HepG2 (cell line): ENCODE results near the gene SLC6A6. TPM values are rescaled to one million over a fixed set of nuclear protein-coding genes. Genes with fewer than 3 reads are reported as not detected.

ENCODE experiments used
- ATAC-seq: fragments of 200-7000 bp; cut with Tn5 transposase; 3 replicates; pipeline ENCODE4 v1.9.1; 2020; ENCODE audit warnings: mild to moderate bottlenecking, moderate library complexity
- BruUV-seq: library from RNA; stranded (reverse); fragments of 400-500 nt; replicated peaks from 2 replicates; lab custom pipeline; 2021; lab: Mats Ljungman, UMichigan
- CTCF ChIA-PET: fragments of 300-600 bp; formaldehyde crosslinking; extraction: SDS; loops from one replicate; lab custom pipeline; 2021; ENCODE audit warnings: low total read pairs, inconsistent platforms, low intra/inter-chr PET ratio; lab: Yijun Ruan, JAX
- POLR2A ChIA-PET: fragments of 350-600 bp; sonication (Branson Sonifier 250); formaldehyde crosslinking; loops from one replicate; lab custom pipeline; 2020; ENCODE audit warnings: antibody characterized with exemption, inconsistent platforms; lab: Yijun Ruan, JAX
- DNase-seq: peaks from one replicate; pipeline ENCODE4 v3.0.0-alpha.2; 2015; ENCODE audit warnings: low spot score
- FAIRE-seq: peaks from 3 replicates; lab custom pipeline; 2011; peaks lifted over from hg19 to GRCh38; lab: Jason Lieb, UNC
- H2AFZ ChIP-seq: one replicate; pipeline ENCODE4 v1.6.1; 2011; ENCODE audit warnings: low read length, inconsistent platforms
- H3K27ac ChIP-seq: fragments of 300-600 bp; 3 replicates; pipeline ENCODE4 v1.8.0; 2011; ENCODE audit warnings: mixed run types, mild to moderate bottlenecking, mixed read lengths, low read length, inconsistent platforms; ENCODE audit not compliant: insufficient read depth; ENCODE audit errors: extremely low read length
- H3K27me3 ChIP-seq, 2 experiments: fragments of 200-600 bp in 1 of 2; 2 replicates in 1 of 2; 3 replicates in 1 of 2; pipeline versions ENCODE4 v1.6.0 to v1.8.0; 2011; ENCODE audit warnings: low read length in 2 of 2, mild to moderate bottlenecking in 2 of 2, moderate library complexity in 2 of 2, inconsistent platforms in 1 of 2; ENCODE audit not compliant: insufficient read depth in 2 of 2, control insufficient read depth in 1 of 2
- H3K36me3 ChIP-seq, 2 experiments: fragments of 200-600 bp in 1 of 2; replicated peaks in 1 of 2; 2 replicates in 1 of 2; 3 replicates in 1 of 2; pipeline versions ENCODE4 v1.5.1 to v1.8.0; 2011; ENCODE audit warnings: low read length in 2 of 2, inconsistent platforms in 1 of 2; ENCODE audit not compliant: insufficient read depth in 2 of 2, control insufficient read depth in 1 of 2
- H3K4me1 ChIP-seq: 2 replicates; pipeline ENCODE4 v1.5.1; 2012; ENCODE audit warnings: low read length, inconsistent platforms; ENCODE audit not compliant: insufficient read depth
- H3K4me2 ChIP-seq: 2 replicates; pipeline ENCODE4 v1.6.0; 2011; ENCODE audit warnings: low read depth, low read length, inconsistent platforms
- H3K4me3 ChIP-seq, 3 experiments: fragments of 200-600 bp in 1 of 3; sonication (generic), shearing (Covaris generic) in 1 of 3; replicated peaks in 1 of 3; 2 replicates each; pipeline ENCODE4 v1.5.1; 2011 to 2016; ENCODE audit warnings: low read length in 3 of 3, inconsistent platforms in 2 of 3, low read depth in 2 of 3, mild to moderate bottlenecking in 2 of 3, control low read depth in 1 of 3, mixed read lengths in 1 of 3; ENCODE audit not compliant: insufficient read depth in 1 of 3
- H3K79me2 ChIP-seq: one replicate; pipeline ENCODE4 v1.6.1; 2011; ENCODE audit warnings: low read length, inconsistent platforms; ENCODE audit not compliant: insufficient read depth
- H3K9ac ChIP-seq: 2 replicates; pipeline ENCODE4 v1.6.0; 2011; ENCODE audit warnings: mild to moderate bottlenecking, low read depth, low read length, inconsistent platforms; ENCODE audit not compliant: insufficient read depth
- H3K9me3 ChIP-seq: 2 replicates; pipeline ENCODE4 v1.5.1; 2012; ENCODE audit warnings: mild to moderate bottlenecking, low read length
- H4K20me1 ChIP-seq: 2 replicates; pipeline ENCODE4 v1.6.0; 2011; ENCODE audit warnings: inconsistent platforms, mild to moderate bottlenecking, low read length, moderate library complexity; ENCODE audit not compliant: insufficient read depth
- ELK4 ChIP-seq: sonication (generic); formaldehyde crosslinking; IDR thresholded peaks from 2 replicates; pipeline ENCODE4 v1.9.0; 2021; ENCODE audit warnings: missing genetic modification reagents, borderline replicate concordance
- KDM3A ChIP-seq: IDR thresholded peaks from 2 replicates; pipeline ENCODE4 v1.6.1; 2018; ENCODE audit warnings: low read depth, missing compliant biosample characterization
- PHB2 ChIP-seq: fragments of 450-650 bp; IDR thresholded peaks from 2 replicates; pipeline ENCODE4 v1.6.1; 2018; ENCODE audit not compliant: partially characterized antibody
- TP53 ChIP-seq: sonication (generic); formaldehyde crosslinking; conservative IDR thresholded peaks from 2 replicates; pipeline ENCODE4 v1.4.0; 2020; ENCODE audit warnings: missing genetic modification reagents
- ZNF768 ChIP-seq: sonication (generic); formaldehyde crosslinking; IDR thresholded peaks from 2 replicates; pipeline ENCODE4 v1.4.0; 2020; ENCODE audit warnings: missing genetic modification reagents
- WGBS: methylation state at CpG from one replicate; pipeline ENCODE4 v1.1.6; 2017; ENCODE audit warnings: low lambda C conversion rate; 5-methylcytosine and 5-hydroxymethylcytosine counted together
- in situ Hi-C: cut with HindIII; loops from 2 replicates; pipeline ENCODE4 v1.10.0; 2017; ENCODE audit warnings: low pct_unique_long_range_greater_than_20kb; ENCODE audit not compliant: extremely low pct_ligation_motif_present
- intact Hi-C: fragments of 100-400 bp; cut with micrococcal nuclease; formaldehyde crosslinking; loops from one replicate; pipeline ENCODE4 v1.10.0; 2022; ENCODE audit not compliant: unreplicated experiment
- polyA plus RNA-seq, 8 experiments: library from polyadenylated mRNA; depleted of rRNA in 3 of 8; stranded (reverse) in 7 of 8; unstranded in 1 of 8; fragments of >200 nt; fragmentation: Illumina TruSeq in 4 of 8; extraction: Trizol in 4 of 8; gene quantifications; 2 replicates each; pipeline versions ENCODE4 v1.2.1 to v1.2.3, GENCODE V29; 2011 to 2016; ENCODE audit warnings: low read depth in 4 of 8, missing spikeins in 1 of 8, mixed read lengths in 1 of 8; ENCODE audit not compliant: insufficient read depth in 1 of 8
- total RNA-seq, 5 experiments: library from RNA; depleted of rRNA; stranded (reverse); fragments of >200 nt; fragmentation: Illumina TruSeq; extraction: Trizol; gene quantifications; 2 replicates each; pipeline ENCODE4 v1.2.3, GENCODE V29; 2016; ENCODE audit warnings: low read depth in 1 of 5

The SLC6A6 gene
- total and polyA plus RNA-seq, 2 of the 13 experiments (the other 11 are each of a cell fraction or from before 2014, with no cell fraction given), result 14.1 to 20.7 TPM

GRCh38 chr3:14481018-14481645, 78.7 kb downstream of the SLC6A6 start:
- no peaks in the 10 kb centered on the region for H3K9me3 ChIP-seq
- no TSS peak for BruUV-seq
- H3K4me3 ChIP-seq, result no peak overlapping the region
- H3K79me2 ChIP-seq, result no peaks in the 10 kb centered on the region
- ATAC-seq, result no peak
- no peak for FAIRE-seq
- peaks cover 20 to 77% of the 10 kb centered on the region in 2 experiments; a peak in 4 of 5 replicates for H3K36me3 ChIP-seq
- H3K27ac ChIP-seq, result no peak overlapping the region
- 98% methylated on average over 9 of the region's 10 CpGs for WGBS
- no peak overlapping the region for H2AFZ ChIP-seq
- in situ Hi-C loops, result no loop called here
- POLR2A ChIA-PET, result no interaction called here
- TF ChIP-seq TP53 (CRISPR knock-in tag), result no peak
- no peak for TF ChIP-seq ELK4 (CRISPR knock-in tag)
- no peak for TF ChIP-seq KDM3A (CRISPR knock-in tag)
- no peaks in the 10 kb centered on the region for H4K20me1 ChIP-seq
- DNase-seq, result no peak
- no peak overlapping the region for H3K9ac ChIP-seq
- H3K4me1 ChIP-seq, result no peaks in the 10 kb centered on the region
- H3K27me3 ChIP-seq, result no peaks in the 10 kb centered on the region
- CTCF ChIA-PET, result no interaction called here
- intact Hi-C loops, result no loop called here
- H3K4me2 ChIP-seq, result no peak overlapping the region

- Histone ChIP-seq H2AFZ (no peak overlapping the region), H3K36me3 (peaks cover 20 to 77% of the 10 kb centered on the region in 2 experiments; a peak in 4 of 5 replicates), H3K4me1 (no peaks in the 10 kb centered on the region), H3K4me2 (no peak overlapping the region), H3K79me2 (no peaks in the 10 kb centered on the region), H3K9ac (no peak overlapping the region), H4K20me1 (no peaks in the 10 kb centered on the region), H3K27me3 (no peaks in the 10 kb centered on the region), H3K9me3 (no peaks in the 10 kb centered on the region), H3K4me3 (no peak overlapping the region), H3K27ac (no peak overlapping the region)
- no TSS peak for BruUV-seq
- no peak for ATAC-seq
- no peak for FAIRE-seq
- no peak for DNase-seq
- POLR2A ChIA-PET, result no interaction called here
- TF ChIP-seq PHB2, result no peak
- peak; percentile 85 for TF ChIP-seq ZNF768
- intact Hi-C loops (no loop called here), in situ Hi-C loops (no loop called here)
- CTCF ChIA-PET, result no interaction called here
- WGBS, result over 99% methylated on average over 13 of the region's 13 CpGs
Observed at GRCh38 chr3:14481646-14482036, 79.2 kb downstream of the SLC6A6 start.
